NT2/D1 (cell line): ENCODE data around the gene RNFT2.

Source experiments
- DNase-seq: peaks from one replicate; pipeline ENCODE4 v3.0.0-alpha.2; 2011; ENCODE audit warnings: low read depth, low spot score
- H3K27me3 ChIP-seq: 2 replicates; pipeline ENCODE4 v1.6.0; 2011; ENCODE audit warnings: mild to moderate bottlenecking; ENCODE audit not compliant: insufficient read length, insufficient read depth
- H3K36me3 ChIP-seq: 2 replicates; pipeline ENCODE4 v1.6.1; 2011; ENCODE audit warnings: mild to moderate bottlenecking, low read length, mixed read lengths; ENCODE audit not compliant: insufficient read depth, insufficient read length
- H3K4me1 ChIP-seq: 2 replicates; pipeline ENCODE4 v1.5.1; 2011; ENCODE audit not compliant: insufficient read depth, insufficient read length
- H3K4me3 ChIP-seq: 2 replicates; pipeline ENCODE4 v1.5.1; 2011; ENCODE audit warnings: low read depth; ENCODE audit not compliant: insufficient read length
- H3K9ac ChIP-seq: 2 replicates; pipeline ENCODE4 v1.6.0; 2011; ENCODE audit warnings: low read depth; ENCODE audit not compliant: insufficient read length
- H3K9me3 ChIP-seq: 2 replicates; pipeline ENCODE4 v1.5.1; 2011; ENCODE audit warnings: mild to moderate bottlenecking, low read length; ENCODE audit not compliant: insufficient read depth
- SUZ12 ChIP-seq: IDR thresholded peaks from 2 replicates; pipeline ENCODE4 v1.6.1; 2011; ENCODE audit not compliant: insufficient read length, insufficient read depth; ENCODE audit errors: extremely low read depth
- YY1 ChIP-seq: IDR thresholded peaks from 2 replicates; pipeline ENCODE4 v1.6.1; 2011; ENCODE audit not compliant: insufficient read length, insufficient read depth
- ZNF274 ChIP-seq: IDR thresholded peaks from 2 replicates; pipeline ENCODE4 v1.6.1; 2011; ENCODE audit warnings: mild to moderate bottlenecking, low read depth, low read length

Gene RNFT2

GRCh38 chr12:116766285-116766684 is 28.2 kb downstream of the RNFT2 start:
- no peaks in the 10 kb centered on the region for H3K4me1 ChIP-seq
- DNase-seq, result no peak
- TF ChIP-seq SUZ12 (no peak), YY1 (no peak)
- H3K36me3 ChIP-seq, result peaks cover 5% of the 10 kb centered on the region
- H3K9me3 ChIP-seq, result no peaks in the 10 kb centered on the region
- H3K4me3 ChIP-seq, result no peak overlapping the region
- H3K9ac ChIP-seq, result no peak overlapping the region
- no peaks in the 10 kb centered on the region for H3K27me3 ChIP-seq

DNA sequence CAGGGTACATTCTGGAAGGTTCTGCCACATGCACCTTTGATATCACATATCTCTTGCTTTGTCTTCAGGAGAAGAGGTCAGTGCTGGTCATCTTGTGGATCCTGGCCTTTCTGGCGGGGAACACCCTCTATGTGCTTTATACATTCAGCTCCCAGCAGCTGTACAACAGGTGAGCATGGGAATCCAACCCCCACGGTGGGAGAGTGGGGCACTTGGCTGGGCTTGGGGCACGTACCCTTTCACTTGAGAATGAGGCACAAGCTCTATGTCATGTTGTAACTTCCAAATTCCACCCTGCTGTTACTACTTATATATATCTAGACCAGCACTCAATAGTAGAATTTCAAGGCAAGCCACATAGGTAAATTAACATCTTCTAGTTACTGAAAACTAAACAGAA is 28.6 kb downstream of the RNFT2 start:
- Histone ChIP-seq H3K4me3 (no peak overlapping the region), H3K9ac (no peak overlapping the region), H3K27me3 (no peaks in the 10 kb centered on the region), H3K4me1 (no peaks in the 10 kb centered on the region), H3K9me3 (no peaks in the 10 kb centered on the region), H3K36me3 (peaks cover 5% of the 10 kb centered on the region)
- no peak for DNase-seq
- no peak for TF ChIP-seq SUZ12
- no peak for TF ChIP-seq ZNF274
- no peak for TF ChIP-seq YY1

DNA sequence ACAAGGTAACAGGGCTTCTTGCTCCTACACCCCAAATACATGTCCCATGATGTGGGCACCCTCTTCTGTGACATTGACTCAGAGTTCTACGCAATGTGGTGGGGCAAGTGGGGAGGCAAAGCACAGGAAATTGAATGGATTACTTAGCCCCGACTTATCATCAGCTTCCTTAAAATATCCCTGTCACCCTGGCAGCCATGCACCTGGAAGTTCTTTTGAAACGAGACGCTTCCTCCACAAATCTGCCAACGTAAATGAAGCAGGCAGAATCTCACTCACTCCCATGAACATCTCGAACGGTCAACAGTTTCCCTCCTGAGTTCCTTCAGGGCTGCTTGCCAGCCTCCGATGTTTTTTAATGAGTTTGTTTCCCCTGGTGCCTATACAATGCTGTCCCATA is 33.5 kb downstream of the RNFT2 start:
- H3K9me3 ChIP-seq, result no peaks in the 10 kb centered on the region
- H3K4me3 ChIP-seq, result no peak overlapping the region
- H3K36me3 ChIP-seq, result peaks cover 3% of the 10 kb centered on the region
- no peak for DNase-seq
- H3K4me1 ChIP-seq, result no peaks in the 10 kb centered on the region
- H3K9ac ChIP-seq, result no peak overlapping the region
- TF ChIP-seq ZNF274 (no peak), YY1 (no peak), SUZ12 (no peak)
- no peaks in the 10 kb centered on the region for H3K27me3 ChIP-seq

- no peaks in the 10 kb centered on the region for H3K36me3 ChIP-seq
- DNase-seq, result no peak
- no peak for TF ChIP-seq SUZ12
- no peak for TF ChIP-seq YY1
- no peak for TF ChIP-seq ZNF274
- H3K27me3 ChIP-seq, result no peaks in the 10 kb centered on the region
- no peaks in the 10 kb centered on the region for H3K4me1 ChIP-seq
- H3K9ac ChIP-seq, result no peak overlapping the region
- no peak overlapping the region for H3K4me3 ChIP-seq
- H3K9me3 ChIP-seq, result no peaks in the 10 kb centered on the region
Observed at GRCh38 chr12:116773276-116773731, 35.2 kb downstream of the RNFT2 start.

DNA sequence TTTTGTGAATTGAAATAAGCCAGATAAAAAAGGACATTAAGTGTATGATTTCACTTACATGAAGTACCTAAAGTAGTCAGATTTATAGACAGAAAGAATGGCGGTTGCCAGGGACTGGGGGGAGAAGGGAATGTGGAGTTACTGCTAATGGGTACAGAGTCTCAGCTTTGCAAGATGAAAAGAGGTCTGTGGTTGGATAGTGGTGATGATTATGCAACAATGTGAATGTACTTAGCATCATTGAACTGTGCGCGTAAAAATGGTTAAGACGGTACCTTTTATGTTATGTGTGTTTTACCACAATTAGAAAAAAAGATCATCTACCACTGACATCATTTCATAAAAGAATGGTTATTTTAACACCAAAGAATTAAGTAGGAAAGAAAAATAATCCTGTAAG is 35.9 kb downstream of the RNFT2 start:
- no peak overlapping the region for H3K9ac ChIP-seq
- no peaks in the 10 kb centered on the region for H3K9me3 ChIP-seq
- H3K27me3 ChIP-seq, result no peaks in the 10 kb centered on the region
- no peaks in the 10 kb centered on the region for H3K4me1 ChIP-seq
- DNase-seq, result no peak
- TF ChIP-seq ZNF274 (no peak), SUZ12 (no peak), YY1 (no peak)
- H3K4me3 ChIP-seq, result no peak overlapping the region
- no peaks in the 10 kb centered on the region for H3K36me3 ChIP-seq

DNA sequence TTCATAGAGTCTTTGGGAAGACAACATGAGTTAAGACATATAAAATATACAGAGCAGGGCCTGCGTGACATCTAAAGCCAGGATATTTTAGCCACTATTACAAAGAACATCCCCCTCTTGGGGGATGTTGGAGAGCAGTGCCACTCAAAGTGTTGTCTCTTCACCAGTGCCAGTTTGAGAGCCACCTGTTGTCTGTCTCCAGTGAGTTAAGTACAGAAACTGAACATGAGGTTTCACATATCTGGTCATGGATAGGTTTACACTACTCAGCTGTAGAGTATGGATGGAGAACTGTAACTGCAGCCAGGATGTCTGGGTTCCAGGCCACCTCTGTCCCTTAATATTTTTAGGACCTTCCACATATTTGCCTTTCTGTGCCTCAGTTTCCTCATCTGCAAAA is 39.1 kb downstream of the RNFT2 start:
- Histone ChIP-seq H3K4me3 (no peak overlapping the region), H3K36me3 (peaks cover 4% of the 10 kb centered on the region), H3K4me1 (no peaks in the 10 kb centered on the region), H3K9ac (no peak overlapping the region), H3K9me3 (no peaks in the 10 kb centered on the region), H3K27me3 (no peaks in the 10 kb centered on the region)
- TF ChIP-seq ZNF274 (no peak), YY1 (no peak), SUZ12 (no peak)
- DNase-seq, result no peak

DNA sequence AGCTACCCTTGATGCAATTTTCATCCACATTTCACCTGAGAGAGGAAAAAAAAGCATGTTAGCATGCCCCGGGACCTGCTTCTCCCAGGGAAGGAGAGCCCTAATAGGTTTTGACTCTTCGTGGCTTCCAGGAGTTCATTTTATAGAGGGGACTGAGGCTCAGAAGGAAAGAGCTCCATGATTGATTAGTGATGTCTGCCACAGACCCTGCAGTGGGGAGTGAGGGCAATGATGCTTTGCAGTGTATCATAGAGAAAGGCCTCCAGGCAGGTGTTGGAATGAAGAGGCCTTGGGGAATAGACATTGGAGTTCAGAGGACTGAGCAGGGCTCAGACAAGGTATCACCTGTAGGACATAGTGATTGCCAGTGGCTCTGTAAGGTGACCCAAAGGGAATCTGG is 41.5 kb downstream of the RNFT2 start:
- Histone ChIP-seq H3K4me1 (no peaks in the 10 kb centered on the region), H3K4me3 (no peak overlapping the region), H3K36me3 (peaks cover 9% of the 10 kb centered on the region), H3K9me3 (no peaks in the 10 kb centered on the region), H3K27me3 (no peaks in the 10 kb centered on the region), H3K9ac (no peak overlapping the region)
- DNase-seq, result no peak
- no peak for TF ChIP-seq ZNF274
- TF ChIP-seq SUZ12, result no peak
- no peak for TF ChIP-seq YY1

GRCh38 chr12:116780942-116781341 is 42.8 kb downstream of the RNFT2 start:
- Histone ChIP-seq H3K27me3 (no peaks in the 10 kb centered on the region), H3K4me3 (no peak overlapping the region), H3K9me3 (no peaks in the 10 kb centered on the region), H3K9ac (no peak overlapping the region), H3K36me3 (peaks cover 9% of the 10 kb centered on the region), H3K4me1 (no peaks in the 10 kb centered on the region)
- no peak for TF ChIP-seq ZNF274
- TF ChIP-seq SUZ12, result no peak
- TF ChIP-seq YY1, result no peak
- DNase-seq, result no peak
